Thyroid gland (tissue), 4 donors: ENCODE measurements around the gene GIPC1.

Experiments used
- CTCF ChIP-seq, 6 experiments: fragments of 200-600 bp in 3 of 6; fragments of 450-650 bp in 3 of 6; sonication (generic) in 3 of 6; IDR thresholded peaks; one replicate each; pipeline ENCODE4 v1.5.1; 2016 to 2019; ENCODE audit warnings: antibody characterized with exemption in 6 of 6, mild to moderate bottlenecking in 2 of 6, inconsistent platforms in 1 of 6, moderate library complexity in 1 of 6
- POLR2A ChIP-seq, 2 donors: fragments of 450-650 bp; IDR thresholded peaks; one replicate each; pipeline ENCODE4 v1.6.1; 2017; ENCODE audit warnings: antibody characterized with exemption in 2 of 2, mild to moderate bottlenecking in 2 of 2, moderate library complexity in 1 of 2

GRCh38 chr19:14492756-14493337 is 3.1 kb downstream of the GIPC1 start:
- TF ChIP-seq CTCF (IDR thresholded peaks at IDR 0.05) (no peak), POLR2A (IDR thresholded peaks at IDR 0.05) (no peak)
